Lower leg skin (tissue), 3 donors: Measurements from ENCODE around the gene UHRF1.

Experiments
- POLR2A ChIP-seq, 2 donors: fragments of 450-650 bp; IDR thresholded peaks; one replicate each; pipeline ENCODE4 v1.6.1; 2016 to 2017; ENCODE audit warnings: antibody characterized with exemption in 2 of 2, mild to moderate bottlenecking in 1 of 2, moderate library complexity in 1 of 2
- TF ChIP-seq, protein P1 (sequence below), 3 donors: fragments of 450-650 bp; IDR thresholded peaks; one replicate each; pipeline ENCODE4 v1.5.1; 2016; ENCODE audit warnings: antibody characterized with exemption in 3 of 3, mild to moderate bottlenecking in 3 of 3, moderate library complexity in 2 of 3

DNA sequence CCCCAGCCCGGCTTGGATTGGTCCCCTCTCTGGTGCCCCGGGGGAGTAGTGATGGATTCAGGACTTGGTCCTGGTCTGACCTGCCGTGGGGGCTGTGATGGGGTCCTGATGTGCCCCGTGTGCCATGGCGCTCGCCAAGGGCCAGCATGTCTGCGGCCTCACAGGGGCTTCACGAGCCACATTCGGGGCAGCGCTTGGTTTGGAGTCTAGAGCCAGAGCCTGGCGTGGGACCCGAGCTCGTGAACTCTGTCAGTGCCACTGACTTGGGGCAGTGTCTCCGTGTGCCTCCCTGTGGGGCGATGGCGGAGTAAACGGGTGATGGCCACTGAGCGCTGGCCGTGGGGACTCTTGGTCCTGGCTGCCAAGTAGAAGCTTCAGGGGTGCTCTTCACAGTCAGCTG, 76.8 kb downstream of the UHRF1 start:
- TF ChIP-seq, protein P1, sequence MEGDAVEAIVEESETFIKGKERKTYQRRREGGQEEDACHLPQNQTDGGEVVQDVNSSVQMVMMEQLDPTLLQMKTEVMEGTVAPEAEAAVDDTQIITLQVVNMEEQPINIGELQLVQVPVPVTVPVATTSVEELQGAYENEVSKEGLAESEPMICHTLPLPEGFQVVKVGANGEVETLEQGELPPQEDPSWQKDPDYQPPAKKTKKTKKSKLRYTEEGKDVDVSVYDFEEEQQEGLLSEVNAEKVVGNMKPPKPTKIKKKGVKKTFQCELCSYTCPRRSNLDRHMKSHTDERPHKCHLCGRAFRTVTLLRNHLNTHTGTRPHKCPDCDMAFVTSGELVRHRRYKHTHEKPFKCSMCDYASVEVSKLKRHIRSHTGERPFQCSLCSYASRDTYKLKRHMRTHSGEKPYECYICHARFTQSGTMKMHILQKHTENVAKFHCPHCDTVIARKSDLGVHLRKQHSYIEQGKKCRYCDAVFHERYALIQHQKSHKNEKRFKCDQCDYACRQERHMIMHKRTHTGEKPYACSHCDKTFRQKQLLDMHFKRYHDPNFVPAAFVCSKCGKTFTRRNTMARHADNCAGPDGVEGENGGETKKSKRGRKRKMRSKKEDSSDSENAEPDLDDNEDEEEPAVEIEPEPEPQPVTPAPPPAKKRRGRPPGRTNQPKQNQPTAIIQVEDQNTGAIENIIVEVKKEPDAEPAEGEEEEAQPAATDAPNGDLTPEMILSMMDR (IDR thresholded peaks at IDR 0.05): no peak
- no peak for TF ChIP-seq POLR2A (IDR thresholded peaks at IDR 0.05)
